ENCODE measurements around the gene INF2.

Gene INF2

GRCh38 chr14:104754213-104754851 lies 64.9 kb downstream of the INF2 start:
- no peak for DNase-seq

DNA sequence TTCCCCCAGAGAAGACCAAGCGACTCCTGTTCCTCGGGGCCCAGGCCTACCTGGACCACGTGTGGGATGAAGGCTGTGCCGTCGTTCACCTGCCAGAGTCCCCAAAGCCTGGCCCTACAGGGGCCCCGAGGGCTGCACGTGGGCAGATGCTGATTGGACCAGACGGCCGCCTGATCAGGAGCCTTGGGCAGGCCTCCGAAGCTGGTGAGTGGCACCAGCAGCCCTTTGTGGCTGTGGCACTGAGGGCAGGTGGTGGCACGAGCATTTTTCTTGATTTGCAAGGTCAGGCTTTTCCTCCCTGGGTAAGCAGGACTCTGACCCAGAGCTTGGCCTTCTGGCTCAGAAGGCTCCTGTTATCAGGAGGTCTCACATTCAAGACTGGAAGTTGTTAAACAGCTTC lies 66.2 kb downstream of the INF2 start:
- no peak for DNase-seq

GRCh38 chr14:104756477-104757237 lies 67.2 kb downstream of the INF2 start:
- DNase-seq, result no peak

DNA sequence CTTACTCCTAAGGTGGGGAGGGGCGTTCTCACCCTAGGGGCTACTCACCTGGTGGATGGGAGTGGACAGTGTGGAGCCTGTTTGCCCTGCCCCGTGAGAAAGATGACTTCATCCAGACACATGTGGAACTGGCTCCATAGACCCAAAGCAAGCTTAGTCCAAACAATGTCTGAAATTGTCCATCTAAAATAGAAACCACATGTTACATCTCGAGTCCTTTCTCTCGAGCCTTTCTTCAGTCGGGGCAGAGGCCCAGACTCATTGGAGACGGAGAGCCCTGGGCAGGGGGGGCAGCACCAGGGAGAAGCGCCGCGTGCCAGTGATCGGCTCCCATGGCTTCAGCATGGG lies 67.8 kb downstream of the INF2 start:
- DNase-seq, result no peak

DNA sequence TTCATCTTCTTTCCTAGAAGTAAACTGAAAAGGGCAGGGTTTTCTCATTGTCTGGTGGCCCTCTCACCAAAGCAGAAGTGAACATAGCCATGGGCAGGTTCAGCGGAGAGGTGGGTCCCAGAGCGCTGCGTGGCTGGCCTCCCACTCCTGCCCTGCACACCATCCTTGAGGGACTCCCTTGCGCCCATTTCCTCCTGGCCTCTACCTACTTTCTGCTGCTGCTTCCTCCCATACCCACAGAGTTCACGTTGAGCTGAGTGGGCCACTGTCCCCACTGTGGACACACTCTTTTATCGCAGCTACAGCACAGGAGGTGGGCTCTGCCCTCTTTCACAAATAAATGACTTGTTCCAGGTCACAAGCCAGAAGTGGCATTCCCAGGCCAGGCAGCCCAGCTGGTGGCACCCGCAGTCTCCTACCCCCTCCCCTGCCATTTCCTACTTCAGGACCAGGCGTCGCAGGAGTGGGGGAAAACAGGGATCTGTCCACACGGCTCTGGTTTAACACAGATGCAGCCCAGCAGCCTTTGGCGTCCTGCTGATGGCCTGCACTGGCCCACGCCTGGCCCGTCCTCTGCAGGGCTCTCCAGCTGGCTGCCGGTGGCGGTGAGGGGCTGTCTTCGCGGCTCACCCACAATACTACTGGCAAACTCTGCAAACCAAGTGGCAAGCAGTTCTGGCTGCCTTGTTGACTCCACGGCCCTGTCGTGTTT lies 68.4 kb downstream of the INF2 start:
- no peak for DNase-seq

DNA sequence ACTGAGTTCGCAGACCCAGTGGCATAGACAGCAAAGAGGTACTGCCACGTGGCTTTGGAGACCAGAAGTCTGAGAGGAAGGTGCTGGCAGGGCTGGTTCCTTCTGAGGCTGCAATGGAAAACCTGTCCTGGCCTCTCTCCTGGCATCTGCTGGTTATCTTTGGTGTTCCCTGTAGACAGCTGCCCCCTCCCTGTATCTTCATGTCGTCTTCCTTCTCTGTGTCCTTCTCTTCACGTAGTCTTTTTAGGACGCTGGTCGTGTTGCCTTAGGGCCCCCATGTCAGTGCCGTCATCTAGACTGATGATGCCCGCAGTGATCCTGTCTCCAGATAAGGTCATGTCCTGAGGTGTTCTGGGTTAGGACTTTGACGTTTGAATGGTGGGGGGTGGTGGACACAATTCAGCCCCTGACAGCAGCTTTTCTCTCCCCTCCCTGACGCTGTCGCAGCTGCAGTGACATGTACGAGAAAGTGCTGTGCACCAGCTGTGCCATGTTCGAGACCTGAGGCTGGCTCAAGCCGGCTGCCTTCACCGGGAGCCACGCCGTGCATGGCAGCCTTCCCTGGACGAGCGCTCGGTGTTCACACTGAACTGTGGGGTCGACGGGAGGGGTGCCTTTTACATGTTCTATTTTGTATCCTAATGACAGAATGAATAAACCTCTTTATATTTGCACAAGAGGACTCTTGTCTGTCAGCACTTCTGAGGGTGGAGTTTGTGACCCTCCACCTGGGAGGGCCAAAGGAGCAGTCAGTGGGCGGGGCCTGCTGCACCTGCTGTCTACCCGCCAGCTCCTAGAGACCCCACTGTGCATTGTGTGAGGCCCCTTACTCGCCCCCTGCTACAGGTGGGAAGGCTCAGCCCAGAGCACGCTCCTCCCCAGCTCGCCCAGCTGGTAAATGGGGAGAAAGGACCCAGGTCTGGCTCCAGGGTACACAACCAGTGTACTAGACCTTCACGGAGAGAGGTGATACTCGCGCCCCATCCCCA lies 69.9 kb downstream of the INF2 start:
- DNase-seq, result no peak

- no peak for DNase-seq
These were observed 76.1 kb downstream of the INF2 start for GRCh38 chr14:104765517-104765916.

GRCh38 chr14:104766256-104766862 lies 76.9 kb downstream of the INF2 start:
- no peak for DNase-seq

GRCh38 chr14:104766863-104767633 lies 77.6 kb downstream of the INF2 start:
- DNase-seq, result no peak

- no peak for DNase-seq
These were observed 78.2 kb downstream of the INF2 start for GRCh38 chr14:104767634-104767918.

DNA sequence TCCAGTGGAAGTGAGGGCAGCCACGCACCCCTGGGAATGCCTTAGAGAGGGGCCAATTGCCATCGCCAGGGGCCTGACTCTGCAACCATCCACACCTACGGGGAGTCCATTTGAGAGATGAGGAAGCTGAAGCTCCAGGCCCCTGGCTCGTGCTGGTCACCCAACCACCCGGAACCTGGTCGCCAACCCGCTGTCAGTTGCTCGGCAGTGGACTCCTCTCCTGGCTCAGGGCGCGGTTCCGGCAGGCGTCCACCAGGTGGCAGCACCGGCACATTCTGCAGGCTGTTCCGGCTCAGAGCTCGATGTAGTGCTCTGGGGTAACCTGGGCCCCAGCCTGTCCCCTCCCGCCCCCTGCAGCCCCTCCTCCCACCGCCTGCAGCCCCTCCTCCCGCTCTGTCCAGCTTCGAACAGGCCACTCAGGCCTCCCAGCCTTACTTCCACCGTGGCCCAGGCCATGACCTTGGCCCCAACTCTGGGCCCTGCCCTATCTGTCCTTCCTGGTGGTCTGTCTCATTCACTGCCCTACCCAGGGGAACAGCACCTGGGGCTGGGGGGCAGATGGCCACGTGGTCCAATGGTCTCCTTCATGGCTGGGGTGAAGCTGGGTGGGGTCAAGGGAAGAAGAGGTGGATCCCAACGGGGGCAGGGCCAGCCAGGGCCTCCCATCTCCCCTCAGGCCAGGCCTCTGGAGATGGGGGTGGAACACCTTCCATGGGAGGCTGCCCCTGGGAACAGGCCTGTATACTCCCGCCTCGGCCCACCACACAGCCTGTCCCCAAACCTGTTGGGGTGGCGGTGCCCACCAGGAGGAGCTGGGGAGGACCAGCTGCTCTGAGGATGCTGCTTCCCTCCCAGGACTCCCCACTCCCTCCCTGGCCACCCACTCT lies 79.3 kb downstream of the INF2 start:
- peak; percentile 86 for DNase-seq

DNA sequence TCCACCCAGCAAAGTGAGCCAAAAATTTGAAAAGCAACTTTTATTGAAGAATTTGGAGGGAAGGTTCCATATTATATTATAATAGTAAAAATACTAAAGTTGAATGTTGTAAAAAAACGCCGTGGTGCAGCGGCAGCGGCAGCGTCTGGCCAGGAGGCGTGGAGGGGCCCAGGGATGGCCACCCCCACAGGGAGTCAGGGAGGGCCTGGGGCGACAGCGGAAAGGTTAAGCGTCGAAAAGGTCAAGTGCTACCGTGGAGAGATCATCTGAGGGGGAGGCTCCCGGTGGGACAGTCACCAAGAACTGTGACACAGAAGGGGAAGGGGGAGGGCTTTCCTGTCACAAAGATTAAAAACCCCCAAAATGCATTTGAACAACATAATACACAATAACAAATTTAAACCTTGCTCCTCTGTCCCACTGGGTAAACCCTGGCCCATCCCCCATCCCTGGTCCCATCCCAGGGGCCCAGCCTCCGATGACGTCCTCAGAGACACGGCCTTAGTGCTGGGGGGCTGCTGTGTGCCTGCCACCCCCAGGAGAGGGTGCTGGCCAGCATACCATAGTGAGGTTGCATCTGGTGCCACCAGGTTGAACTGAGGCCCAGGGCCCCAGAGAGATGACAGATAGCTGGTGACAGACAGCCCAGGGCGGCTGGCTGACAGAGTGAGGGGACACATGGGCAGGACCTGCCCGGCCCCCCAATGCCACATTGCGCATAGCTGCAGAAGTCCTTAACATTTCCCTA lies 80.1 kb downstream of the INF2 start:
- DNase-seq, result no peak

DNA sequence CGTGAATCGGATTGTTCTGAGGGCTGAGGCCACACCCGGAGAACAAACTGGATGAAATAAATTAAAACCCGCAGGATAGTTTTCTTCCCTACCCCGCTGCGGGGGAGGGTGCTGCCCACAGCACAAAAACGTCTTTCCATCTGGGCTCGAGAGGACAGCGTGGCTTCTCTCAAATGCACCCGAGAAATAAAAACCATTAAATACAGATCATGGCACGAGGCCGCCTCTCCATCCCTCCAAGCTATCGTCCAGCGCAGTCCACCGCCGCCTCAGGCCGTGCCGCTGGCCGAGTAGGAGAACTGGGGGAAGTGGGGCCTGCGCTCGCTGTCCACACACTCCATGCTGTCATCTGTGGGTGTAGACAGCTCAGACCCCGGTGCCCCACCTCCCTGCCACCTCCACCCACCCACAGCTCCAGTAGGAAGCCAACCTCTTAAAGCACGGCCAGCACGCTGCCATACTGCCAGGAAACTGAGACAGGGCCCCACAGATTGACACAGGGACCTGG lies 80.7 kb downstream of the INF2 start:
- no peak for DNase-seq

GRCh38 chr14:104770851-104771272 lies 81.4 kb downstream of the INF2 start:
- no peak for DNase-seq

- no peak for DNase-seq
These were observed 82.0 kb downstream of the INF2 start for GRCh38 chr14:104771374-104771773.

All from effector CD8-positive, alpha-beta T cell (primary cell).